Pericardium fibroblast (primary cell): ENCODE results near the gene IGLON5. TPM values are rescaled to one million over a fixed set of nuclear protein-coding genes. Genes with fewer than 3 reads are reported as not detected.

Source experiments
- total RNA-seq: library from RNA; depleted of rRNA; stranded (reverse); fragments of >200 nt; gene quantifications from 2 replicates; pipeline ENCODE4 v1.2.3, GENCODE V29; 2015

The IGLON5 gene
- 0.09 and 0.58 TPM in 2 replicates for total RNA-seq

GRCh38 chr19:51311351-51312257 lies at the start of gene IGLON5:
TSS of gene IGLON5 (plus strand) at chr19:51311644. CDS start at chr19:51311848, 204 bp downstream.

GRCh38 chr19:51341976-51342580 lies 30.6 kb downstream of the IGLON5 start, which contains the start of gene VSIG10L:
TSS of gene VSIG10L (minus strand) at chr19:51342139. CDS start at chr19:51342124, 15 bp downstream.

GRCh38 chr19:51365965-51366388 lies 54.5 kb downstream of the IGLON5 start, which contains the start of gene ETFB:
TSS of gene ETFB (minus strand) at chr19:51366388. CDS start at chr19:51366326, 62 bp downstream.

GRCh38 chr19:51368366-51369282 lies 57.2 kb downstream of the IGLON5 start, which contains the start of gene CLDND2:
TSS of gene CLDND2 (minus strand) at chr19:51369003. CDS start at chr19:51368577, 426 bp downstream.

GRCh38 chr19:51372649-51373504 lies 61.4 kb downstream of the IGLON5 start, which contains the start of gene NKG7:
TSS of gene NKG7 (minus strand) at chr19:51372654. CDS start at chr19:51372535, 119 bp downstream.

Other genes starting within 250 kb of the IGLON5 start
- not detected in 2 replicates for gene KLK13, start 246.6 kb upstream of the IGLON5 start, total RNA-seq
- gene KLK14, start 228.8 kb upstream of the IGLON5 start, total RNA-seq: 0.12 TPM in 1 of 2 replicates, not detected in the other
- gene CTU1, start 203.2 kb upstream of the IGLON5 start, total RNA-seq: 17.4 and 25.4 TPM in 2 replicates
- not detected in 2 replicates for gene SIGLEC9, start 186.7 kb upstream of the IGLON5 start, total RNA-seq
- gene SIGLEC7, start 169.3 kb upstream of the IGLON5 start, total RNA-seq: not detected in 2 replicates
- gene CD33, start 86.6 kb upstream of the IGLON5 start, total RNA-seq: not detected in 2 replicates
- gene SIGLECL1, start 60.6 kb upstream of the IGLON5 start, total RNA-seq: not detected in 2 replicates
- gene VSIG10L, start 30.5 kb downstream of the IGLON5 start, total RNA-seq: 0.35 and 2.0 TPM in 2 replicates
- 109 and 114 TPM in 2 replicates for gene ETFB, start 54.7 kb downstream of the IGLON5 start, total RNA-seq
- gene CLDND2, start 57.4 kb downstream of the IGLON5 start, total RNA-seq: not detected in 2 replicates
- gene NKG7, start 61.0 kb downstream of the IGLON5 start, total RNA-seq: not detected in 2 replicates
- gene LIM2, start 76.3 kb downstream of the IGLON5 start, total RNA-seq: not detected in 2 replicates
- not detected in 2 replicates for gene C19orf84, start 78.9 kb downstream of the IGLON5 start, total RNA-seq
- not detected in 2 replicates for gene SIGLEC10, start 106.0 kb downstream of the IGLON5 start, total RNA-seq
- gene SIGLEC8, start 146.8 kb downstream of the IGLON5 start, total RNA-seq: not detected in 2 replicates
- not detected in 2 replicates for gene CEACAM18, start 166.9 kb downstream of the IGLON5 start, total RNA-seq
- gene SIGLEC12, start 190.2 kb downstream of the IGLON5 start, total RNA-seq: not detected in 2 replicates
- not detected in 2 replicates for gene SIGLEC6, start 220.0 kb downstream of the IGLON5 start, total RNA-seq